Smooth muscle cell of the brain vasculature (primary cell): ENCODE measurements around the gene SLC25A29.

Source experiments
- DNase-seq: peaks from one replicate; pipeline ENCODE4 v3.0.0-alpha.2; 2012; ENCODE audit warnings: low read depth, low spot score

Gene SLC25A29

GRCh38 chr14:100332071-100332639 lies 25.9 kb upstream of the SLC25A29 start:
- no peak for DNase-seq

GRCh38 chr14:100330388-100330931 lies 24.2 kb upstream of the SLC25A29 start:
- DNase-seq = no peak

GRCh38 chr14:100330007-100330344 lies 23.7 kb upstream of the SLC25A29 start:
- no peak for DNase-seq

- DNase-seq = no peak
These were observed 23.2 kb upstream of the SLC25A29 start for GRCh38 chr14:100329233-100330006.

GRCh38 chr14:100328495-100329163 lies 22.4 kb upstream of the SLC25A29 start:
- no peak for DNase-seq

- DNase-seq = no peak
These were observed 20.9 kb upstream of the SLC25A29 start for GRCh38 chr14:100327128-100327527.

- no peak for DNase-seq
These were observed 19.7 kb upstream of the SLC25A29 start for GRCh38 chr14:100325958-100326357.

GRCh38 chr14:100325231-100325632 lies 19.0 kb upstream of the SLC25A29 start:
- no peak for DNase-seq

- DNase-seq = no peak
These were observed 17.7 kb upstream of the SLC25A29 start for GRCh38 chr14:100323942-100324307.

- no peak for DNase-seq
These were observed 17.1 kb upstream of the SLC25A29 start, which contains the start of gene SLC25A47 for GRCh38 chr14:100323121-100323941. SLC25A47 (plus strand) TSS chr14:100323339; CDS start chr14:100323415, 76 bp downstream.

- no peak for DNase-seq
These were observed 16.1 kb upstream of the SLC25A29 start for GRCh38 chr14:100322138-100322957.

GRCh38 chr14:100321473-100322137 lies 15.4 kb upstream of the SLC25A29 start:
- DNase-seq = no peak

GRCh38 chr14:100320157-100320856 lies 14.1 kb upstream of the SLC25A29 start:
- no peak for DNase-seq

GRCh38 chr14:100317912-100318808 lies 11.9 kb upstream of the SLC25A29 start:
- no peak for DNase-seq

GRCh38 chr14:100317389-100317788 lies 11.1 kb upstream of the SLC25A29 start:
- no peak for DNase-seq

- no peak for DNase-seq
These were observed 8.5 kb upstream of the SLC25A29 start for GRCh38 chr14:100314724-100315123.

GRCh38 chr14:100313464-100314230 lies 7.4 kb upstream of the SLC25A29 start:
- no peak for DNase-seq

- no peak for DNase-seq
These were observed 6.7 kb upstream of the SLC25A29 start for GRCh38 chr14:100312877-100313400.
